ENCODE results near the gene ANK2.

DNA sequence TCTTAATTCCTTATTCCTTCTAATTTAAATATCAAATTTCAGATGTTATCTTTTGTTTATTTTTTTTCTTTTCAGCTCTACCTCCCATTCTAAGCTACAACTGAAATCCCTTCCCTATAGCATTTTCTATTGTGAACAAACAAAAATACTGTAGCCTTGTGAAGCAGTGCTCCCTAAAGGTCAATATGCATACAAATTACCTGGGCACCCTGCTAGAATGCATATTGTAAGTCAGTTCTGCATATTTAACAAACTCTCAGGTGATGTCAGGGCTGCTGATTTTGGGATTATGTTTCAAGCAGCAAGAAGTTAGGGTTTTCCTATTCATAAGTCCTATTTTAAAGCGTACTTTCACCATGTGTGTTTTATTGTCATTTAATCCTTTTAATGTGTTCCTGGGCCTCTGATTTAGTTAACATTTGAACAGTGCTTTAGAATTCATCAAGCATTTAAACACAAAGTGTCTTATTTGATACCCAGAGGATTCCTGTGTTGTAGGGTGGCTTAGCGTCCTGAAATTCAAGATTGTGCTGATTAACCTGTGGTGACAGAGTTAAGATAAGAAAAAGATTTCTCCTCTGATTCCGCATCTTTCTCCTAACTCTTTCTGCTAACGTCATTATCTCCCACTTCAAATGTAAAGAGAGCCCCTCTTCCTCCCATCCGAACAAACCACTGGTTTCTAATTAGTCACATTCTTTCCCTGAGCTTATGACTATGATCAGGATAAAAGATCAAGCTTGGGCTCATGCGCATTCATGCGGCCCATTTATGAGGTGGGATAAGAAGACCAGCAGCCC is 221.3 kb downstream of the ANK2 start:
- no peak for TF ChIP-seq EZH2 (IDR thresholded peaks at IDR 0.05; ENCODE audit: borderline replicate concordance, low read depth, low read length, severe bottlenecking)
- TF ChIP-seq, protein P1, sequence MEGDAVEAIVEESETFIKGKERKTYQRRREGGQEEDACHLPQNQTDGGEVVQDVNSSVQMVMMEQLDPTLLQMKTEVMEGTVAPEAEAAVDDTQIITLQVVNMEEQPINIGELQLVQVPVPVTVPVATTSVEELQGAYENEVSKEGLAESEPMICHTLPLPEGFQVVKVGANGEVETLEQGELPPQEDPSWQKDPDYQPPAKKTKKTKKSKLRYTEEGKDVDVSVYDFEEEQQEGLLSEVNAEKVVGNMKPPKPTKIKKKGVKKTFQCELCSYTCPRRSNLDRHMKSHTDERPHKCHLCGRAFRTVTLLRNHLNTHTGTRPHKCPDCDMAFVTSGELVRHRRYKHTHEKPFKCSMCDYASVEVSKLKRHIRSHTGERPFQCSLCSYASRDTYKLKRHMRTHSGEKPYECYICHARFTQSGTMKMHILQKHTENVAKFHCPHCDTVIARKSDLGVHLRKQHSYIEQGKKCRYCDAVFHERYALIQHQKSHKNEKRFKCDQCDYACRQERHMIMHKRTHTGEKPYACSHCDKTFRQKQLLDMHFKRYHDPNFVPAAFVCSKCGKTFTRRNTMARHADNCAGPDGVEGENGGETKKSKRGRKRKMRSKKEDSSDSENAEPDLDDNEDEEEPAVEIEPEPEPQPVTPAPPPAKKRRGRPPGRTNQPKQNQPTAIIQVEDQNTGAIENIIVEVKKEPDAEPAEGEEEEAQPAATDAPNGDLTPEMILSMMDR (IDR thresholded peaks at IDR 0.05; ENCODE audit: borderline replicate concordance, extremely low read depth, low read length, poor library complexity, severe bottlenecking), result no peak
